Lower lobe of right lung (tissue), 2 donors: Measurements from ENCODE around the gene MAP2K6. TPM values are rescaled to one million over a fixed set of nuclear protein-coding genes. Genes with fewer than 3 reads are reported as not detected.

Source experiments
- ATAC-seq, 2 donors: fragments of 200-7000 bp; cut with Tn5 transposase; one replicate each; pipeline ENCODE4 v1.9.1; 2020 to 2022; ENCODE audit warnings: mild to moderate bottlenecking in 2 of 2, moderate library complexity in 2 of 2
- DNase-seq: peaks from one replicate; pipeline ENCODE4 v3.0.0-alpha.2; 2020
- H3K27ac ChIP-seq: fragments of 200-600 bp; one replicate; pipeline ENCODE4 v1.8.0; 2022
- H3K27me3 ChIP-seq: fragments of 200-600 bp; one replicate; pipeline ENCODE4 v1.8.0; 2022; ENCODE audit warnings: low read depth
- H3K36me3 ChIP-seq: fragments of 200-600 bp; one replicate; pipeline ENCODE4 v1.8.0; 2022; ENCODE audit warnings: mild to moderate bottlenecking
- H3K4me1 ChIP-seq: fragments of 200-600 bp; one replicate; pipeline ENCODE4 v1.8.0; 2022
- H3K4me3 ChIP-seq: fragments of 200-600 bp; one replicate; pipeline ENCODE4 v1.8.0; 2022; ENCODE audit warnings: mild to moderate bottlenecking
- H3K9me3 ChIP-seq: fragments of 200-600 bp; one replicate; pipeline ENCODE4 v1.8.0; 2022
- CTCF ChIP-seq: fragments of 200-600 bp; IDR thresholded peaks from one replicate; pipeline ENCODE4 v1.8.0; 2022; ENCODE audit warnings: antibody characterized with exemption, mild to moderate bottlenecking
- intact Hi-C: fragments of 100-400 bp; cut with DNase I; formaldehyde crosslinking; loops from one replicate; pipeline ENCODE4 v1.11.0; 2022
- total RNA-seq: library from RNA; stranded (reverse); fragmentation: NEBNext Ultra II Directional; extraction: Animal tissue kit (Norgen Biotek cat#: 25700); gene quantifications from one replicate; pipeline ENCODE4 v1.2.1, GENCODE V29; 2021
- donor health status: DM: no; HTN: yes; CAD: no; lungs with severe emphysema.

The MAP2K6 gene
- total RNA-seq, 1 donor from 2014 or later, result 6.3 TPM

- ATAC-seq, result no peak
- H3K27me3 ChIP-seq, result no peaks in the 10 kb centered on the region
- H3K27ac ChIP-seq, result no peak overlapping the region
- no peaks in the 10 kb centered on the region for H3K9me3 ChIP-seq
- no peak for TF ChIP-seq CTCF
- H3K36me3 ChIP-seq, result no peaks in the 10 kb centered on the region
- H3K4me3 ChIP-seq, result no peak overlapping the region
- DNase-seq, result no peak
- intact Hi-C loops, result no loop called here
- H3K4me1 ChIP-seq, result no peaks in the 10 kb centered on the region
Observed at GRCh38 chr17:69466451-69466850, 52.0 kb downstream of the MAP2K6 start.

GRCh38 chr17:69466905-69467667, 52.6 kb downstream of the MAP2K6 start:
- intact Hi-C loops, result no loop called here
- Histone ChIP-seq H3K36me3 (no peaks in the 10 kb centered on the region), H3K4me1 (no peaks in the 10 kb centered on the region), H3K9me3 (no peaks in the 10 kb centered on the region), H3K4me3 (no peak overlapping the region), H3K27me3 (no peaks in the 10 kb centered on the region), H3K27ac (no peak overlapping the region)
- no peak for ATAC-seq
- no peak for DNase-seq
- TF ChIP-seq CTCF, result no peak

GRCh38 chr17:69468207-69468606, 53.7 kb downstream of the MAP2K6 start:
- intact Hi-C loops, result no loop called here
- Histone ChIP-seq H3K4me3 (no peak overlapping the region), H3K4me1 (no peaks in the 10 kb centered on the region), H3K27me3 (no peaks in the 10 kb centered on the region), H3K27ac (no peak overlapping the region), H3K36me3 (no peaks in the 10 kb centered on the region), H3K9me3 (no peaks in the 10 kb centered on the region)
- TF ChIP-seq CTCF, result no peak
- DNase-seq, result no peak
- ATAC-seq, result no peak

- intact Hi-C loops, result no loop called here
- no peak for ATAC-seq
- DNase-seq, result no peak
- H3K27ac ChIP-seq, result no peak overlapping the region
- no peak overlapping the region for H3K4me3 ChIP-seq
- TF ChIP-seq CTCF, result no peak
- H3K9me3 ChIP-seq, result no peaks in the 10 kb centered on the region
- no peaks in the 10 kb centered on the region for H3K36me3 ChIP-seq
- H3K4me1 ChIP-seq, result no peaks in the 10 kb centered on the region
- no peaks in the 10 kb centered on the region for H3K27me3 ChIP-seq
Observed at GRCh38 chr17:69470702-69471101, 56.2 kb downstream of the MAP2K6 start.

GRCh38 chr17:69471406-69471805, 56.9 kb downstream of the MAP2K6 start:
- ATAC-seq (no peak), DNase-seq (no peak)
- Histone ChIP-seq H3K27ac (no peak overlapping the region), H3K9me3 (no peaks in the 10 kb centered on the region), H3K36me3 (no peaks in the 10 kb centered on the region), H3K27me3 (no peaks in the 10 kb centered on the region), H3K4me1 (no peaks in the 10 kb centered on the region), H3K4me3 (no peak overlapping the region)
- intact Hi-C loops, result no loop called here
- TF ChIP-seq CTCF, result no peak
